SK-N-MC (cell line): ENCODE measurements around the gene SMIM23.

Experiments
- EZH2 ChIP-seq: fragments of 200-600 bp; sonication (generic); IDR thresholded peaks from one replicate; pipeline ENCODE4 v1.6.1; 2017; ENCODE audit warnings: antibody characterized with exemption
- FOXP2 ChIP-seq: optimal IDR thresholded peaks from 2 replicates; pipeline ENCODE3; 2011; ENCODE audit warnings: mild to moderate bottlenecking, moderate library complexity; ENCODE audit not compliant: insufficient read depth; ENCODE audit errors: extremely low read length, control extremely low read depth
- POLR2AphosphoS5 ChIP-seq: IDR thresholded peaks from 2 replicates; pipeline ENCODE4 v1.6.1; 2012; ENCODE audit warnings: mild to moderate bottlenecking, low read depth, low read length, borderline replicate concordance

DNA sequence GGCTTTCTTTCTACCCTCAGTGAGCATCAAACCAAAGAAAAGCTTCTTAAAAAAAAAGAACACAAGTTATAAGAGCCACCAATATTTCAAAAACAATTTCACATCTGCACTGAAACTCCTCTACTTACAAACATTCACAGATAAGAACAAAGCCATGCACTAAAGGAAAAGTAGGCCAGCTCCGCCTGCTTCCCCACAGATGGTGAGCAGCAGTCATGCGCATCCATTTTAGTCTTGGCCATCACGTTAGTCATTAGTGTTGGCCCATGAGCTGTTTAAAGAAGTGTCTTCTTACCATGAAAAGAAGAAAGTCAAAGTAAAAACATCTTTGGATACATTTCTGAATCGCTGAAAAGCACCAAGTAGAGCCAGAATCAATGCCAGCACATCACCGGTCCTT, 40.0 kb upstream of the SMIM23 start:
- no peak for TF ChIP-seq EZH2
- no peak for TF ChIP-seq POLR2AphosphoS5
- TF ChIP-seq FOXP2, result no peak
